ENCODE data around the gene UBE2E3.

UBE2E3 gene

DNA sequence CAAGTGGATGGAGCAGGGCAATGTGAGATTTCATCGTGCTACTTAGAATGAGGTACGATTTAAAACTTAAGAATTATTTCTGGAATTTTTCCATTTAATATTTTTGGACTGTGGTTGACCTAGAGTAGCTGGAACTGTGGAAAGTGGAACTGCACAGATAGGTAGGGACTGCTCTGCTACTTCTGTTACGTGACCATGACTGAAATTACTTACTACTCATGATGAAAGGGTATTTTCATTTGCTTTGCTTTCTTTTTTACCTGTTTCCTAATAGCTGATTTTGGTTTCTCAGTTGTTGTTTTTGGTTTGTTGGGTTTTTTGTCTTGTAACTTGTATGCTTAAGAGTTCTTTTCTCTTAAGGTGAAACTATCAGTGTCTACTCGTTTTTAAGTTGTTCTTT, 11.4 kb downstream of the UBE2E3 start (continued):
- no peak for TF ChIP-seq ZNF433 (tag by site-specific recombination; IDR thresholded peaks at IDR 0.05; ENCODE audit: low read depth)
- no peak for TF ChIP-seq ZNF155 (tag by site-specific recombination; IDR thresholded peaks at IDR 0.05)
- TF ChIP-seq ZNF76 (tag by site-specific recombination; IDR thresholded peaks at IDR 0.05; ENCODE audit: borderline replicate concordance, low read depth) = no peak

DNA sequence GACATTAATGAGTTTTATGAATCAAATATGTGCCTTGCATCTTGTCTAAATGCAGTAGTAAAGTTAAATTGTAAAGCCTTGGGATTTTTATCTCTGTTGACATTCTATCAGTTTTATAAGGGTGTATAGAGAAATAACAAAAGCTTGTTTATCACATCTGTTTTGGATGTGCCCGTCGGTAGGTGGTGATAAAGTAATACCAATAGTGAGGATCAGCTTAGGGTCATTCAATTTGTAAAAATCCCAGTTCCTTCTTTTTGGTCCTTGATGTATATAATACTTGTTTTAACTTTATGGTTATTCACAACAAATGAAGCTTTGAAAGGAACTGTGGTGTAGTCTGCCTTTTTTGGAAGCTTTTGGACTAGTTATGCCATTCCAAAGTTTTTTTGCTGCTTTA, 12.6 kb downstream of the UBE2E3 start:
- 0 out of 2 replicates have a peak, but pooled peaks cover 5% of the 10 kb centered on the region for H3K4me1 ChIP-seq (ENCODE audit: control insufficient read depth, insufficient read depth, low read length)
- H3K9me3 ChIP-seq (ENCODE audit: control insufficient read depth, insufficient read depth, low read depth, low read length) = no peaks in the 10 kb centered on the region
- POLR2A ChIA-PET = no interaction called here
- H3K36me3 ChIP-seq (ENCODE audit: control insufficient read depth in 2 of 2, insufficient read depth in 1 of 2, low read length in 2 of 2) = peaks cover 3 to 8% of the 10 kb centered on the region in 2 experiments
- H3K4me3 ChIP-seq (ENCODE audit: low read depth, low read length) = no peak overlapping the region
- CTCF ChIA-PET = interaction anchor here (0.5 to 1.5 kb wide), 2 partner anchors 9 to 17 kb away, joined by 3 to 7 read pairs; no protein-coding TSS in a partner anchor
- TF ChIP-seq ZNF146 (tag by site-specific recombination; IDR thresholded peaks at IDR 0.05) (no peak), ZNF114 (tag by site-specific recombination; IDR thresholded peaks at IDR 0.05) (no peak), ZNF610 (tag by site-specific recombination; IDR thresholded peaks at IDR 0.05; ENCODE audit: borderline replicate concordance) (no peak), ZFP37 (tag by site-specific recombination; IDR thresholded peaks at IDR 0.05) (no peak), ZNF221 (tag by site-specific recombination; IDR thresholded peaks at IDR 0.05; ENCODE audit: borderline replicate concordance) (no peak), ZNF391 (tag by site-specific recombination; IDR thresholded peaks at IDR 0.05; ENCODE audit: borderline replicate concordance, low read depth) (no peak), ZNF19 (tag by site-specific recombination; IDR thresholded peaks at IDR 0.05; ENCODE audit: low read depth) (no peak), ZNF654 (tag by site-specific recombination; IDR thresholded peaks at IDR 0.05; ENCODE audit: low read depth) (peak; percentile 31), ZNF394 (tag by site-specific recombination; IDR thresholded peaks at IDR 0.05; ENCODE audit: borderline replicate concordance) (no peak), ZNF175 (tag by site-specific recombination; IDR thresholded peaks at IDR 0.05) (no peak), ZNF239 (tag by site-specific recombination; IDR thresholded peaks at IDR 0.05) (no peak), ZNF354C (tag by site-specific recombination; IDR thresholded peaks at IDR 0.05; ENCODE audit: borderline replicate concordance, low read depth) (no peak), ZNF785 (tag by site-specific recombination; IDR thresholded peaks at IDR 0.05) (no peak), ZNF341 (tag by site-specific recombination; IDR thresholded peaks at IDR 0.05; ENCODE audit: low read depth) (no peak)
- TF ChIP-seq, protein P1, sequence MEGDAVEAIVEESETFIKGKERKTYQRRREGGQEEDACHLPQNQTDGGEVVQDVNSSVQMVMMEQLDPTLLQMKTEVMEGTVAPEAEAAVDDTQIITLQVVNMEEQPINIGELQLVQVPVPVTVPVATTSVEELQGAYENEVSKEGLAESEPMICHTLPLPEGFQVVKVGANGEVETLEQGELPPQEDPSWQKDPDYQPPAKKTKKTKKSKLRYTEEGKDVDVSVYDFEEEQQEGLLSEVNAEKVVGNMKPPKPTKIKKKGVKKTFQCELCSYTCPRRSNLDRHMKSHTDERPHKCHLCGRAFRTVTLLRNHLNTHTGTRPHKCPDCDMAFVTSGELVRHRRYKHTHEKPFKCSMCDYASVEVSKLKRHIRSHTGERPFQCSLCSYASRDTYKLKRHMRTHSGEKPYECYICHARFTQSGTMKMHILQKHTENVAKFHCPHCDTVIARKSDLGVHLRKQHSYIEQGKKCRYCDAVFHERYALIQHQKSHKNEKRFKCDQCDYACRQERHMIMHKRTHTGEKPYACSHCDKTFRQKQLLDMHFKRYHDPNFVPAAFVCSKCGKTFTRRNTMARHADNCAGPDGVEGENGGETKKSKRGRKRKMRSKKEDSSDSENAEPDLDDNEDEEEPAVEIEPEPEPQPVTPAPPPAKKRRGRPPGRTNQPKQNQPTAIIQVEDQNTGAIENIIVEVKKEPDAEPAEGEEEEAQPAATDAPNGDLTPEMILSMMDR (tag by site-specific recombination; IDR thresholded peaks at IDR 0.05) = peak; percentile 44; the same call in 1 of the 2 replicates
- TF ChIP-seq, protein P2, sequence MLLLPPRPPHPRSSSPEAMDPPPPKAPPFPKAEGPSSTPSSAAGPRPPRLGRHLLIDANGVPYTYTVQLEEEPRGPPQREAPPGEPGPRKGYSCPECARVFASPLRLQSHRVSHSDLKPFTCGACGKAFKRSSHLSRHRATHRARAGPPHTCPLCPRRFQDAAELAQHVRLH (tag by site-specific recombination; IDR thresholded peaks at IDR 0.05) = no peak
- TF ChIP-seq, protein P3, sequence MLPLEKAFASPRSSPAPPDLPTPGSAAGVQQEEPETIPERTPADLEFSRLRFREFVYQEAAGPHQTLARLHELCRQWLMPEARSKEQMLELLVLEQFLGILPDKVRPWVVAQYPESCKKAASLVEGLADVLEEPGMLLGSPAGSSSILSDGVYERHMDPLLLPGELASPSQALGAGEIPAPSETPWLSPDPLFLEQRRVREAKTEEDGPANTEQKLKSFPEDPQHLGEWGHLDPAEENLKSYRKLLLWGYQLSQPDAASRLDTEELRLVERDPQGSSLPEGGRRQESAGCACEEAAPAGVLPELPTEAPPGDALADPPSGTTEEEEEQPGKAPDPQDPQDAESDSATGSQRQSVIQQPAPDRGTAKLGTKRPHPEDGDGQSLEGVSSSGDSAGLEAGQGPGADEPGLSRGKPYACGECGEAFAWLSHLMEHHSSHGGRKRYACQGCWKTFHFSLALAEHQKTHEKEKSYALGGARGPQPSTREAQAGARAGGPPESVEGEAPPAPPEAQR (tag by site-specific recombination; IDR thresholded peaks at IDR 0.05) = no peak
- H3K27ac ChIP-seq (ENCODE audit: extremely low read depth, low read depth, low read length) = no peak overlapping the region

DNA sequence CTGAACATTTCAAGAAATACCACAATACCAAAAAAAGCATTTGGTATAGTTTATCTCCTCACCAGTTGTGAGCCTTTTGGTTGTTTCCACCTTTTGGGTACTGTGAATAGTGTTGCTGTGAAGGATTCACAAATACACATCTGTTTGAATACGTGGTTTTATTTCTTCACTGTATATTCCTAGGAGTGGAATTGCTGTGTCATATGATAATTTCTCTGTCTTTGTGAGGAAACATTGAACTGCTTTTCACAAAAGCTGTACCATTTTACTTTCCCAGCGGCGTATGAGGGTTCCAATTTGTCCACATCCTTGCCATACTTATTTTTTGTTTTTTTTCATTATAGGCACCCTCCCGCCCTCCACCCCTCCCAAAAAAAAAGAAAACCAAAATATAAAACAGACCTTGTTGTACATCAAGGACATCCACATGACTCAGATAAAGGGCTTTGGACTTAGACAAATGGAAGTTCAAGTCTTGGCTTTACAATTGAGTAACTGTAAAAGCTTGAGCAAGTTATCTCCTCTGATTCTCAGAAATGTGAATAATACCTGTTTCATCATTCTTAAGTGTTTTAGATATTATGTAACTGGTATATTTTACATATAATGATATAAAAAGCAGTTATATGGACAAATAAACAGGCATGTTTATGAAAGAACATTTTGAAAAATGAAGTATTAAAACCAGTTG, 19.0 kb downstream of the UBE2E3 start:
- Histone ChIP-seq H3K27ac (ENCODE audit: extremely low read depth, low read depth, low read length) (no peak overlapping the region), H3K36me3 (ENCODE audit: control insufficient read depth in 2 of 2, insufficient read depth in 1 of 2, low read length in 2 of 2) (peaks cover 0 to 8% of the 10 kb centered on the region in 2 experiments; a peak in 1 of 3 replicates), H3K4me3 (ENCODE audit: low read depth, low read length) (no peak overlapping the region), H3K9me3 (ENCODE audit: control insufficient read depth, insufficient read depth, low read depth, low read length) (no peaks in the 10 kb centered on the region), H3K4me1 (ENCODE audit: control insufficient read depth, insufficient read depth, low read length) (no peaks in the 10 kb centered on the region)
- CTCF ChIA-PET = no interaction called here
- no peak for TF ChIP-seq ZBTB8A (tag by site-specific recombination; IDR thresholded peaks at IDR 0.05)
- TF ChIP-seq, protein P4, sequence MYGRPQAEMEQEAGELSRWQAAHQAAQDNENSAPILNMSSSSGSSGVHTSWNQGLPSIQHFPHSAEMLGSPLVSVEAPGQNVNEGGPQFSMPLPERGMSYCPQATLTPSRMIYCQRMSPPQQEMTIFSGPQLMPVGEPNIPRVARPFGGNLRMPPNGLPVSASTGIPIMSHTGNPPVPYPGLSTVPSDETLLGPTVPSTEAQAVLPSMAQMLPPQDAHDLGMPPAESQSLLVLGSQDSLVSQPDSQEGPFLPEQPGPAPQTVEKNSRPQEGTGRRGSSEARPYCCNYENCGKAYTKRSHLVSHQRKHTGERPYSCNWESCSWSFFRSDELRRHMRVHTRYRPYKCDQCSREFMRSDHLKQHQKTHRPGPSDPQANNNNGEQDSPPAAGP (tag by site-specific recombination; IDR thresholded peaks at IDR 0.05) = no peak
- TF ChIP-seq ZNF140 (tag by site-specific recombination; IDR thresholded peaks at IDR 0.05) = 0 out of 2 replicates have a peak, but pooled peaks have one; percentile 13
- POLR2A ChIA-PET = no interaction called here

Measured in HEK293 (cell line).